Glutamatergic neuron (in vitro differentiated cells): ENCODE results near the gene SMIM21. TPM values are rescaled to one million over a fixed set of nuclear protein-coding genes. Genes with fewer than 3 reads are reported as not detected.

Experiments
- DNase-seq: peaks from one replicate; pipeline ENCODE4 v3.0.0; 2022
- H3K27ac Mint-ChIP-seq: one replicate; pipeline ENCODE4 v1.8.0; 2020; ENCODE audit warnings: mild to moderate bottlenecking, mixed read lengths, inconsistent platforms; ENCODE audit not compliant: unreplicated experiment
- H3K27me3 Mint-ChIP-seq: one replicate; pipeline ENCODE4 v1.8.0; 2020; ENCODE audit warnings: mild to moderate bottlenecking, moderate library complexity, mixed read lengths, inconsistent platforms; ENCODE audit not compliant: unreplicated experiment
- H3K36me3 Mint-ChIP-seq: one replicate; pipeline ENCODE4 v1.8.0; 2020; ENCODE audit warnings: mild to moderate bottlenecking, mixed read lengths, inconsistent platforms; ENCODE audit not compliant: unreplicated experiment
- H3K4me1 Mint-ChIP-seq: one replicate; pipeline ENCODE4 v1.8.0; 2020; ENCODE audit warnings: mild to moderate bottlenecking, low read depth, mixed read lengths, inconsistent platforms; ENCODE audit not compliant: unreplicated experiment
- H3K4me3 Mint-ChIP-seq: one replicate; pipeline ENCODE4 v1.8.0; 2020; ENCODE audit warnings: mild to moderate bottlenecking, mixed read lengths, inconsistent platforms; ENCODE audit not compliant: unreplicated experiment
- H3K9me3 Mint-ChIP-seq: one replicate; pipeline ENCODE4 v1.8.0; 2020; ENCODE audit warnings: mild to moderate bottlenecking, moderate library complexity, mixed read lengths, inconsistent platforms; ENCODE audit not compliant: unreplicated experiment
- CTCF ChIP-seq: fragments of 200-600 bp; sonication (generic); IDR thresholded peaks from one replicate; pipeline ENCODE4 v1.5.0; 2021; ENCODE audit not compliant: partially characterized antibody, unreplicated experiment
- total RNA-seq: library from RNA; stranded (reverse); fragmentation: NEBNext Ultra II Directional; extraction: Animal tissue kit (Norgen Biotek cat#: 25700); gene quantifications from one replicate; pipeline ENCODE4 v1.2.1, GENCODE V29; 2021; ENCODE audit not compliant: unreplicated experiment

SMIM21 gene
- total RNA-seq, 1 donor from 2014 or later = not detected

DNA sequence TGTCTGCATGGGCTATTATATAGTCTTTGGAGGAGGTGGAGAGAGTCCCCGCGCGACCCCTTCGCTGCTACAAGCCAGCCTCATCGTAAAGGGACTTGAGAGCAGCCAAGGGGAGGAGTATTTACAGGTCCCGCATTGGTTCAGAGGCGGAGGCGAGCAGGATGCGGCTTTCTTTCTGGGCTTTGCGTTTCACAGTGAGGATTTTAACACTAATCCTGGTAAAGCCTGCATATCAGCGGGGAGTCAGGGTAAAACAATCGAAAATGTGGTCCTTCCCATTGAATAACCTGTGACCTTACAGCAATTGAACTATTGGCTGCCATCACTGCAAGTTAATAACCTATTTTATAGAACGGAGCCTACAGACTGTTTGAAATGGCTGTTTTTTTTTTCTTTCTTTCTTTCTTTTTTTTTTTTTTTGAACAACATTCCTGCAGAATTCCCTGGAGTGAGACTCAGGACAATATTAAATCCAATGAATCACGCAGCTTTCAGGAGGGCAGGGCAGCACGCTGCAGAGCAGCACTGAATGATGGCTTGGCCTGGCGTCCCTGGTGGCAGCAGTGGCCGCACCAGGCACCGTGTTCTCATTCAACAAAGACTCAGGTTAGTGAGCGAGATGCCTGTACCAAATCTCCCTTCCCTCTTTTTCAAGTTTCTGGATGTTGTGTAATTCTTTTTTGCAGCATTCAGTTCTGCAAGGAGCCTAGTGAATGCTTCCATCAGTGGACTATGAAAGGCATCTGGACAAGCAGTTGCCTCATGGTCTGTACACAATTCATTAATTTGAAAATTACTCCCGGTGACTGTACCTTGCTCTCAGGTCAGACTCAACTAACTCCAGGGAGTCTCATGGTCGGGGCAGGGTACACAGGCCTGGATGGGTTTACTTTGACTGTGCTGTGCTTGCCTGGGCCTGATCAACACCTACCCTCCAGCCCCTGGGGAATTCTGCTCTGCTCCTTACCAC is 19.8 kb downstream of the SMIM21 start:
- H3K4me3 Mint-ChIP-seq = no peak overlapping the region
- no peaks in the 10 kb centered on the region for H3K27me3 Mint-ChIP-seq
- peaks cover 1% of the 10 kb centered on the region for H3K4me1 Mint-ChIP-seq
- no peak for DNase-seq
- no peak overlapping the region for H3K27ac Mint-ChIP-seq
- no peaks in the 10 kb centered on the region for H3K36me3 Mint-ChIP-seq
- H3K9me3 Mint-ChIP-seq = peaks cover 4% of the 10 kb centered on the region
- TF ChIP-seq CTCF = no peak

DNA sequence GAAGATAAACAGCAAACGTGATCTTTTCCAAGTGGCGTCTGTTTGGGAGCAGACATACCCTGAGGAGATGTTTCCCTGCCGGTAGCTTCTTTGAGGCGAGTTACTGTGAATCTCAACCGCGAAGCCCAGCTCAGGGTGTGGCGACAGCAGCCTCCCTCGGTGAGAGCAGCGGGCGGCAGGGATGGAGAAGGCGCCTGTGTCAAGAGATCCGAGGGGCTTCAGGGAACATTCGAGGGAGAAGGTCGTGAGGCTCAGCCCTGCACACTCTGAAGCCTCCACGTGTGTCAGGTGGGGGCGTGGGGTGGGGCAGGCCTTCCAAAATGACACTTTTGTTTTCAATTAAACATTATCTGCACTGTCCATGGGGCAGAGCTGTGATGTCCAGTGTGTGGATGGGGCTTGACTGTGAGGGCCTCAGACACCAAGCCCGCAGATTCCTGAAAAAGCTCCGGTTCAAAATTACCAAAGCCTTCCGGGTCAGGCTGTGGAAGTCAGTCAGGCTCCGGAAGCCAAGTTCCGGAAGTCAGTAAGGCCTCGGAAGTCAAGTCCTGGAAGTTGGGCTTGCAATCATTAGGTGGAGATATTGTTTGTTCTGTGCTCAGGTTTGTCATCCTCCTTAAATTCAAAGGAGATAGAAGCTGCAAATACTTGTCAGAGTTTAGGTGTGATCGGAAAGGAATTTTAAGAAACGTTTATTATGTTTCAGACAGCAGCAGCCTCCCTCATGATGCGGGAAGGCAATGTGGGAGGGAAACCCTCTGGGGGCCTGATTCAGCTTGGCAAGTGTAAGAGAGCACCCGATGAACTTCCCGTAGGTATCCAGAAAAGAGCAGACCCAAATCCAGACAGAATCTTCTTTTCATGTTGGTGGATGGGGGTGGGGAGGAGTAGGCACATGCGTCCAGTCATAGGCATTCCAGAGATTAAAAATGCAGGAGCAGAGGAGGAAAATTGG is 20.7 kb downstream of the SMIM21 start:
- Mint-ChIP-seq H3K4me1 (peaks cover 1% of the 10 kb centered on the region), H3K27me3 (no peaks in the 10 kb centered on the region), H3K27ac (no peak overlapping the region), H3K36me3 (no peaks in the 10 kb centered on the region), H3K9me3 (peaks cover 4% of the 10 kb centered on the region), H3K4me3 (no peak overlapping the region)
- TF ChIP-seq CTCF = no peak
- no peak for DNase-seq

DNA sequence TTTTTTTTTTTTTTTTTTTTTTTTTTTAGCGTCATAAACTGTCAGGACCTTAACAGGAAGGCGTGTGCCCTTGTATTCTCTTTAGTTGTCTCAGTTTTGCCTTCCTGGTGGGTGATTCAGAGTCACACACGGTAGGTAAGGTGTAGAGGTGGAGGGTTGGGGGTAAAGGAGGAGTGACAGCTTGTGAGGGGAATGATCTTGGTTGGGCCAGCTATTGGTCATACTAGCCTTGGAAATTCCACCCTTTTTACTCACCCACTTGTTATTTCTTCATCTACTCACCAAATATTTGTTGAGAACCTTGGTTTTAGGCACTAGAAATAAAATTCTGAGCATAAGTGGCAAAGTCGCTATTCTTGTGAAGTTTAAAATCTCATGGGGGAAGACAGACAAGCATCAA is 22.2 kb downstream of the SMIM21 start:
- Mint-ChIP-seq H3K36me3 (no peaks in the 10 kb centered on the region), H3K9me3 (peaks cover 4% of the 10 kb centered on the region), H3K27me3 (peaks cover 2% of the 10 kb centered on the region), H3K4me3 (no peak overlapping the region), H3K4me1 (peaks cover 3% of the 10 kb centered on the region), H3K27ac (no peak overlapping the region)
- TF ChIP-seq CTCF = no peak
- DNase-seq = no peak

- Mint-ChIP-seq H3K27me3 (peaks cover 4% of the 10 kb centered on the region), H3K4me3 (no peak overlapping the region), H3K36me3 (no peaks in the 10 kb centered on the region), H3K9me3 (peaks cover 1% of the 10 kb centered on the region), H3K4me1 (peaks cover 2% of the 10 kb centered on the region), H3K27ac (no peak overlapping the region)
- no peak for TF ChIP-seq CTCF
- DNase-seq = no peak
These were observed 27.1 kb downstream of the SMIM21 start for GRCh38 chr18:75400366-75400765.
